CD4-positive, alpha-beta T cell (primary cell): Measurements from ENCODE around the gene TCP11. TPM values are rescaled to one million over a fixed set of nuclear protein-coding genes. Genes with fewer than 3 reads are reported as not detected.

ENCODE experiments used
- ATAC-seq: fragments of 200-7000 bp; cut with Tn5 transposase; one replicate; pipeline ENCODE4 v1.10.0; 2022; ENCODE audit warnings: mild to moderate bottlenecking; ENCODE audit not compliant: poor library complexity
- CTCF ChIA-PET: fragments of 350-600 bp; sonication (Branson Sonifier 250); formaldehyde crosslinking; loops from one replicate; lab custom pipeline; 2021; ENCODE audit warnings: antibody characterized with exemption, inconsistent platforms; lab: Charles Lee
- POLR2A ChIA-PET: fragments of 350-600 bp; sonication (Branson Sonifier 250); formaldehyde crosslinking; loops from one replicate; lab custom pipeline; 2021; ENCODE audit warnings: antibody characterized with exemption, inconsistent platforms; lab: Charles Lee
- DNase-seq, 14 experiments: peaks; one replicate each; pipeline ENCODE4 v3.0.0-alpha.2; 2013 to 2020; ENCODE audit warnings: mixed read lengths in 2 of 14
- H3K27ac ChIP-seq, 2 donors: one replicate each; pipeline versions ENCODE4 v1.5.1 to v1.7.0; 2013; ENCODE audit warnings: low read length in 2 of 2, low read depth in 1 of 2, mild to moderate bottlenecking in 1 of 2
- H3K27me3 ChIP-seq, 2 experiments: 1 replicate in 1 of 2; 2 replicates in 1 of 2; pipeline versions ENCODE4 v1.6.1 to v1.7.0; 2013; ENCODE audit warnings: low read length in 2 of 2, control low read depth in 1 of 2, mild to moderate bottlenecking in 1 of 2, moderate library complexity in 1 of 2; ENCODE audit not compliant: insufficient read depth in 2 of 2, control insufficient read depth in 1 of 2
- H3K36me3 ChIP-seq: one replicate; pipeline ENCODE4 v1.6.1; 2013; ENCODE audit warnings: low read length, control low read depth; ENCODE audit not compliant: insufficient read depth
- H3K4me1 ChIP-seq: one replicate; pipeline ENCODE4 v1.6.1; 2013; ENCODE audit warnings: low read length, control low read depth; ENCODE audit not compliant: insufficient read depth
- H3K4me3 ChIP-seq: one replicate; pipeline ENCODE4 v1.5.1; 2013; ENCODE audit warnings: mild to moderate bottlenecking, low read length, moderate library complexity
- H3K9me3 ChIP-seq, 2 experiments: 1 replicate in 1 of 2; 2 replicates in 1 of 2; pipeline versions ENCODE4 v1.6.1 to v1.7.0; 2013; ENCODE audit warnings: low read length in 2 of 2, mild to moderate bottlenecking in 2 of 2, control low read depth in 1 of 2, moderate library complexity in 1 of 2; ENCODE audit not compliant: control insufficient read depth in 1 of 2, insufficient read depth in 1 of 2
- H3K27ac Mint-ChIP-seq: one replicate; pipeline ENCODE4 v1.8.0; 2020; ENCODE audit warnings: mixed read lengths
- H3K27me3 Mint-ChIP-seq: one replicate; pipeline ENCODE4 v1.8.0; 2021; ENCODE audit warnings: mixed read lengths
- H3K36me3 Mint-ChIP-seq: one replicate; pipeline ENCODE4 v1.8.0; 2021; ENCODE audit warnings: low read depth, mixed read lengths
- H3K4me1 Mint-ChIP-seq: one replicate; pipeline ENCODE4 v1.8.0; 2021; ENCODE audit warnings: low read depth, mixed read lengths
- H3K4me3 Mint-ChIP-seq: one replicate; pipeline ENCODE4 v1.8.0; 2020; ENCODE audit warnings: mild to moderate bottlenecking, mixed read lengths
- H3K9me3 Mint-ChIP-seq: one replicate; pipeline ENCODE4 v1.8.0; 2020; ENCODE audit warnings: mixed read lengths
- CTCF ChIP-seq: fragments of 200-600 bp; IDR thresholded peaks from one replicate; pipeline ENCODE4 v1.8.0; 2022; ENCODE audit warnings: antibody characterized with exemption, mild to moderate bottlenecking
- intact Hi-C, 2 experiments: fragments of 100-400 bp; cut with DNase I in 1 of 2; cut with micrococcal nuclease in 1 of 2; formaldehyde crosslinking; loops; one replicate each; pipeline versions ENCODE4 v1.15.1 to v1.9.0; 2023 to 2025; cut with DNase I, micrococcal nuclease
- total RNA-seq, 174 experiments: library from RNA in 2 of 174; stranded (reverse) in 2 of 174; gene quantifications; one replicate each; pipeline ENCODE4 v1.2.3 and lab custom pipeline; 2021 to 2026

Gene TCP11
- total RNA-seq, 2 experiments from 2014 or later: not detected

- Histone ChIP-seq H3K27me3 (no peaks in the 10 kb centered on the region), H3K36me3 (peaks cover 36% of the 10 kb centered on the region), H3K27ac (no peak overlapping the region), H3K4me3 (no peak overlapping the region), H3K9me3 (no peaks in the 10 kb centered on the region), H3K4me1 (no peaks in the 10 kb centered on the region)
- Mint-ChIP-seq H3K4me1 (no peaks in the 10 kb centered on the region), H3K27me3 (no peaks in the 10 kb centered on the region), H3K27ac (no peak overlapping the region), H3K36me3 (peaks cover 53% of the 10 kb centered on the region), H3K9me3 (no peaks in the 10 kb centered on the region), H3K4me3 (no peak overlapping the region)
- POLR2A ChIA-PET: no interaction called here
- intact Hi-C loops: no loop called here
- no peak for DNase-seq
- no peak for TF ChIP-seq CTCF
- CTCF ChIA-PET: no interaction called here
- ATAC-seq: no peak
Measured at GRCh38 chr6:35077713-35078105, 63.4 kb downstream of the TCP11 start.

GRCh38 chr6:35076997-35077712, 64.0 kb downstream of the TCP11 start:
- no peak overlapping the region for H3K27ac Mint-ChIP-seq

GRCh38 chr6:35073766-35074471, 67.2 kb downstream of the TCP11 start:
- Mint-ChIP-seq H3K4me1 (no peaks in the 10 kb centered on the region), H3K9me3 (no peaks in the 10 kb centered on the region), H3K36me3 (peaks cover 27% of the 10 kb centered on the region), H3K4me3 (no peak overlapping the region), H3K27me3 (no peaks in the 10 kb centered on the region), H3K27ac (no peak overlapping the region)
- intact Hi-C loops: no loop called here
- Histone ChIP-seq H3K27ac (no peak overlapping the region), H3K9me3 (no peaks in the 10 kb centered on the region), H3K27me3 (no peaks in the 10 kb centered on the region), H3K36me3 (peaks cover 22% of the 10 kb centered on the region), H3K4me1 (no peaks in the 10 kb centered on the region), H3K4me3 (no peak overlapping the region)
- ChIA-PET POLR2A (interaction anchor here (0.9 kb wide), 1 partner anchor 59 kb away, joined by 6 read pairs; no protein-coding TSS in a partner anchor), CTCF (no interaction called here)
- TF ChIP-seq CTCF: no peak
- DNase-seq (no peak), ATAC-seq (no peak)

More at GRCh38 chr6:35076997-35077712, 64.0 kb downstream of the TCP11 start:
- H3K27me3 ChIP-seq: no peaks in the 10 kb centered on the region
- DNase-seq (no peak), ATAC-seq (no peak)
- no peaks in the 10 kb centered on the region for H3K9me3 ChIP-seq
- ChIA-PET POLR2A (no interaction called here), CTCF (no interaction called here)
- Mint-ChIP-seq H3K36me3 (peaks cover 50% of the 10 kb centered on the region), H3K27me3 (no peaks in the 10 kb centered on the region), H3K4me1 (no peaks in the 10 kb centered on the region), H3K4me3 (no peak overlapping the region), H3K9me3 (no peaks in the 10 kb centered on the region)
- intact Hi-C loops: no loop called here
- no peaks in the 10 kb centered on the region for H3K4me1 ChIP-seq
- no peak overlapping the region for H3K4me3 ChIP-seq
- H3K36me3 ChIP-seq: peaks cover 35% of the 10 kb centered on the region
- H3K27ac ChIP-seq: no peak overlapping the region
- no peak for TF ChIP-seq CTCF
